K562 (cell line): ENCODE results near the gene ZNF366. TPM values are rescaled to one million over a fixed set of nuclear protein-coding genes. Genes with fewer than 3 reads are reported as not detected.
A peak's percentile ranks its signal among the peaks of the same experiment; 100 is the strongest.

Source experiments
- ATAC-seq: fragments of 200-7000 bp; cut with Tn5 transposase; 3 replicates; pipeline ENCODE4 v1.9.1; 2020; ENCODE audit warnings: moderate library complexity
- BruUV-seq: library from RNA; stranded (reverse); fragments of 400-500 nt; replicated peaks from 2 replicates; lab custom pipeline; 2021; lab: Mats Ljungman, UMichigan
- CTCF ChIA-PET: fragments of 300-600 bp; formaldehyde crosslinking; extraction: SDS; loops from one replicate; lab custom pipeline; 2021; ENCODE audit warnings: low intra/inter-chr PET ratio; lab: Yijun Ruan, JAX
- POLR2A ChIA-PET: fragments of 300-600, 350-650 bp; sonication (Branson Sonifier 250); formaldehyde crosslinking; extraction: SDS; loops from one replicate; lab custom pipeline; 2021; ENCODE audit warnings: antibody characterized with exemption, inconsistent platforms; lab: Yijun Ruan, JAX
- DNase-seq, 4 experiments: peaks; one replicate each; pipeline versions ENCODE4 v3.0.0 to v3.0.0-alpha.2; 2011 to 2018; ENCODE audit warnings: low spot score in 3 of 4, mixed read lengths in 3 of 4; ENCODE audit errors: extremely low read depth in 1 of 4
- FAIRE-seq: peaks from 2 replicates; lab custom pipeline; 2011; peaks lifted over from hg19 to GRCh38; lab: Jason Lieb, UNC
- H2AFZ ChIP-seq: 2 replicates; pipeline ENCODE4 v1.6.0; 2011; ENCODE audit warnings: low read depth, low read length, control low read depth, inconsistent platforms
- H3K27ac ChIP-seq: fragments of 200-600 bp; 3 replicates; pipeline ENCODE4 v1.8.0; 2011; ENCODE audit warnings: low read depth, mild to moderate bottlenecking, control low read depth, inconsistent platforms, low read length, moderate library complexity, mixed read lengths; ENCODE audit errors: extremely low read depth
- H3K27me3 ChIP-seq, 2 experiments: fragments of 300-600 bp in 1 of 2; 2 replicates in 1 of 2; 3 replicates in 1 of 2; pipeline versions ENCODE4 v1.6.0 to v1.8.0; 2011; ENCODE audit warnings: inconsistent platforms in 2 of 2, low read length in 2 of 2, mild to moderate bottlenecking in 1 of 2, mixed read lengths in 1 of 2, moderate library complexity in 1 of 2; ENCODE audit not compliant: control insufficient read depth in 2 of 2, insufficient read depth in 2 of 2
- H3K36me3 ChIP-seq: fragments of 300-600 bp; 3 replicates; pipeline ENCODE4 v1.8.0; 2011; ENCODE audit warnings: mild to moderate bottlenecking, low read length, inconsistent platforms; ENCODE audit not compliant: control insufficient read depth, insufficient read depth
- H3K4me1 ChIP-seq, 2 experiments: fragments of 200-600 bp in 1 of 2; replicated peaks in 1 of 2; 2 replicates in 1 of 2; 3 replicates in 1 of 2; pipeline versions ENCODE4 v1.5.1 to v1.8.0; 2011; ENCODE audit warnings: inconsistent platforms in 2 of 2, low read length in 2 of 2, mild to moderate bottlenecking in 1 of 2, mixed read lengths in 1 of 2, moderate library complexity in 1 of 2; ENCODE audit not compliant: control insufficient read depth in 2 of 2, insufficient read depth in 2 of 2
- H3K4me2 ChIP-seq: 2 replicates; pipeline ENCODE4 v1.6.1; 2011; ENCODE audit warnings: low read length, control low read depth, inconsistent platforms, mixed read lengths; ENCODE audit not compliant: insufficient read depth
- H3K4me3 ChIP-seq: fragments of 200-600 bp; sonication (generic), shearing (Covaris generic); 2 replicates; pipeline ENCODE4 v1.5.1; 2016; ENCODE audit warnings: control low read depth, inconsistent platforms
- H3K79me2 ChIP-seq: fragments of 200-600 bp; 3 replicates; pipeline ENCODE4 v1.8.0; 2011; ENCODE audit warnings: low read length, inconsistent platforms; ENCODE audit not compliant: control insufficient read depth, insufficient read depth
- H3K9ac ChIP-seq, 2 experiments: 2 replicates each; pipeline versions ENCODE4 v1.6.0 to v1.6.1; 2011; ENCODE audit warnings: low read depth in 2 of 2, low read length in 2 of 2, control low read depth in 1 of 2, inconsistent platforms in 1 of 2, mild to moderate bottlenecking in 1 of 2, mixed read lengths in 1 of 2; ENCODE audit not compliant: insufficient read depth in 1 of 2
- H3K9me1 ChIP-seq: one replicate; pipeline ENCODE4 v1.6.0; 2011; ENCODE audit warnings: inconsistent platforms, mild to moderate bottlenecking, low read length, moderate library complexity; ENCODE audit not compliant: control insufficient read depth, insufficient read depth
- H3K9me3 ChIP-seq: replicated peaks from 2 replicates; pipeline ENCODE4 v1.5.1; 2011; ENCODE audit warnings: low read depth, low read length, inconsistent platforms; ENCODE audit not compliant: control insufficient read depth, insufficient read depth
- H4K20me1 ChIP-seq: replicated peaks from 2 replicates; pipeline ENCODE4 v1.6.1; 2011; ENCODE audit warnings: low read length, inconsistent platforms, mixed read lengths; ENCODE audit not compliant: control insufficient read depth, insufficient read depth
- CREB3 ChIP-seq: fragments of 450-650 bp; conservative IDR thresholded peaks from 2 replicates; pipeline ENCODE4 v1.6.1; 2016; ENCODE audit warnings: missing genetic modification characterization, low read depth, mild to moderate bottlenecking, missing compliant biosample characterization, moderate library complexity
- E2F3 ChIP-seq: fragments of 250-450 bp; sonication (Bioruptor Pico); IDR thresholded peaks from 2 replicates; pipeline ENCODE4 v1.4.0; 2020; ENCODE audit warnings: mild to moderate bottlenecking
- FOXM1 ChIP-seq, 2 experiments: fragments of 450-650 bp in 1 of 2; sonication (generic) in 1 of 2; formaldehyde crosslinking in 1 of 2; IDR thresholded peaks; 2 replicates each; pipeline versions ENCODE4 v1.6.1 to v1.9.0; 2017 to 2022; ENCODE audit warnings: low read depth in 2 of 2, mild to moderate bottlenecking in 2 of 2, missing genetic modification reagents in 1 of 2, moderate library complexity in 1 of 2
- HDAC2 ChIP-seq: fragments of 450-650 bp; IDR thresholded peaks from 2 replicates; pipeline ENCODE4 v1.6.1; 2016; ENCODE audit warnings: mild to moderate bottlenecking
- KLF16 ChIP-seq: IDR thresholded peaks from 2 replicates; pipeline ENCODE4 v1.6.1; 2016; ENCODE audit warnings: antibody characterized with exemption
- L3MBTL2 ChIP-seq: fragments of 450-650 bp; IDR thresholded peaks from 2 replicates; pipeline ENCODE4 v1.6.1; 2016; ENCODE audit warnings: mild to moderate bottlenecking, moderate library complexity
- MAFG ChIP-seq: fragments of 450-650 bp; conservative IDR thresholded peaks from 2 replicates; pipeline ENCODE4 v1.6.1; 2016; ENCODE audit warnings: missing genetic modification characterization, missing compliant biosample characterization
- MAX ChIP-seq: sonication (generic); formaldehyde crosslinking; IDR thresholded peaks from 2 replicates; pipeline ENCODE4 v1.9.0; 2022; ENCODE audit warnings: mild to moderate bottlenecking, missing genetic modification reagents
- NCOA4 ChIP-seq: fragments of 450-650 bp; IDR thresholded peaks from 2 replicates; pipeline ENCODE4 v1.6.1; 2018; ENCODE audit warnings: mild to moderate bottlenecking; ENCODE audit not compliant: partially characterized antibody
- PBX2 ChIP-seq, 2 experiments: IDR thresholded peaks in 1 of 2; conservative IDR thresholded peaks in 1 of 2; 2 replicates each; pipeline ENCODE4 v1.6.1; 2016; ENCODE audit warnings: low read depth in 2 of 2, mild to moderate bottlenecking in 1 of 2, missing compliant biosample characterization in 1 of 2, missing genetic modification characterization in 1 of 2, moderate library complexity in 1 of 2
- SMAD2 ChIP-seq: fragments of 150-350 bp; IDR thresholded peaks from 2 replicates; pipeline ENCODE4 v1.6.1; 2014; ENCODE audit warnings: low read depth, mild to moderate bottlenecking, low read length
- TGIF2 ChIP-seq: sonication (generic); formaldehyde crosslinking; IDR thresholded peaks from 2 replicates; pipeline ENCODE4 v1.8.1; 2022; ENCODE audit warnings: mild to moderate bottlenecking, missing genetic modification reagents, moderate library complexity
- ZBTB43 ChIP-seq: sonication (generic); formaldehyde crosslinking; IDR thresholded peaks from 2 replicates; pipeline ENCODE4 v1.8.0; 2023; ENCODE audit warnings: mild to moderate bottlenecking, missing genetic modification reagents
- ZNF354B ChIP-seq: fragments of 250-450 bp; sonication (Bioruptor Pico); IDR thresholded peaks from 2 replicates; pipeline ENCODE4 v1.4.0; 2020
- ZNF512 ChIP-seq: IDR thresholded peaks from 2 replicates; pipeline ENCODE4 v1.6.1; 2016; ENCODE audit warnings: missing genetic modification characterization, missing compliant biosample characterization
- ZNF707 ChIP-seq: fragments of 250-450 bp; sonication (Bioruptor Pico); conservative IDR thresholded peaks from 2 replicates; pipeline ENCODE4 v1.8.0; 2022; ENCODE audit warnings: inconsistent platforms, mild to moderate bottlenecking, moderate library complexity
- WGBS: fragments of 100-300 bp; shearing (Covaris generic); methylation state at CpG from one replicate; pipeline ENCODE4 v1.1.6; 2016; ENCODE audit warnings: low coverage, mixed read lengths; ENCODE audit not compliant: insufficient coverage; ENCODE audit errors: missing lambda C conversion rate; 5-methylcytosine and 5-hydroxymethylcytosine counted together
- in situ Hi-C: fragments of 300-500 bp; cut with MboI; formaldehyde crosslinking; loops from 4 replicates; pipeline ENCODE4 v1.15.0; 2018; ENCODE audit warnings: inconsistent platforms, mixed read lengths
- intact Hi-C: fragments of 100-400 bp; cut with micrococcal nuclease; formaldehyde crosslinking; loops from 2 replicates; pipeline ENCODE4 v1.14.2; 2022
- polyA plus RNA-seq, 8 experiments: library from polyadenylated mRNA; depleted of rRNA in 4 of 8; stranded (reverse) in 5 of 8; unstranded in 3 of 8; fragments of >200 nt; fragmentation: Nextera tagmentation in 2 of 8; fragmentation: Illumina TruSeq in 1 of 8; extraction: Ambion mirVana in 2 of 8; extraction: Trizol in 1 of 8; gene quantifications; 2 replicates each; pipeline versions ENCODE4 v1.2.1 to v1.2.3, GENCODE V29; 2011 to 2014; ENCODE audit warnings: inconsistent platforms in 1 of 8, missing spikeins in 1 of 8
- total RNA-seq, 7 experiments: library from RNA; depleted of rRNA in 6 of 7; stranded (reverse); fragments of >200 nt in 6 of 7; fragmentation: Illumina TruSeq in 2 of 7; extraction: Trizol in 2 of 7; gene quantifications; 2 replicates each; pipeline versions ENCODE4 v1.2.1 to v1.2.3, GENCODE V29; 2011 to 2021; ENCODE audit warnings: low replicate concordance in 1 of 7

The ZNF366 gene
- total and polyA plus RNA-seq, 9 of the 15 experiments (the other 6 are each of a cell fraction or from before 2014, with no cell fraction given): not detected

- H3K79me2 ChIP-seq: no peaks in the 10 kb centered on the region
- no peaks in the 10 kb centered on the region for H3K9me1 ChIP-seq
- intact Hi-C loops: no loop called here
- H3K9ac ChIP-seq: no peak overlapping the region
- H3K27ac ChIP-seq: no peak overlapping the region
- DNase-seq: no peak
- CTCF ChIA-PET: no interaction called here
- FAIRE-seq: peak; percentile 32
- 54% methylated on average over 2 of the region's 2 CpGs for WGBS
- peaks cover 0 to 3% of the 10 kb centered on the region in 2 experiments; a peak in 3 of 5 replicates for H3K4me1 ChIP-seq
- in situ Hi-C loops: no loop called here
- no peak overlapping the region for H3K4me2 ChIP-seq
- no peaks in the 10 kb centered on the region for H3K27me3 ChIP-seq
- H3K36me3 ChIP-seq: no peaks in the 10 kb centered on the region
- H3K9me3 ChIP-seq: no peaks in the 10 kb centered on the region
- POLR2A ChIA-PET: interaction anchor here (0.7 to 1.1 kb wide), 3 partner anchors 10 to 362 kb away, joined by 3 read pairs; no protein-coding TSS in a partner anchor
- no peaks in the 10 kb centered on the region for H4K20me1 ChIP-seq
- H2AFZ ChIP-seq: peak overlapping the region; percentile 41
- ATAC-seq: no peak
- H3K4me3 ChIP-seq: no peak overlapping the region
- no TSS peak for BruUV-seq
- TF ChIP-seq HDAC2 (no peak), FOXM1 (IDR thresholded peaks at IDR 0.05; ENCODE audit: low read depth) (no peak), FOXM1 (CRISPR knock-in tag; IDR thresholded peaks at IDR 0.05; ENCODE audit: low read depth) (no peak), MAFG (no peak), ZNF512 (tag) (no peak), PBX2 (CRISPR knock-in tag; IDR thresholded peaks at IDR 0.05; ENCODE audit: low read depth) (no peak), PBX2 (tag; conservative IDR thresholded peaks at IDR 0.05; ENCODE audit: low read depth) (no peak), CREB3 (tag) (no peak), ZNF707 (CRISPR knock-in tag) (no peak), E2F3 (no peak), KLF16 (no peak), SMAD2 (no peak), ZNF354B (CRISPR knock-in tag) (no peak), ZBTB43 (CRISPR knock-in tag) (no peak), TGIF2 (CRISPR knock-in tag) (no peak), NCOA4 (no peak), MAX (CRISPR knock-in tag) (no peak), L3MBTL2 (no peak)
These were observed 61.2 kb downstream of the ZNF366 start for GRCh38 chr5:72445969-72446368.
